ENCODE measurements around the gene SRSF4. TPM values are rescaled to one million over a fixed set of nuclear protein-coding genes. Genes with fewer than 3 reads are reported as not detected.

The SRSF4 gene
- total RNA-seq, 1 donor, result 44.0 TPM

DNA sequence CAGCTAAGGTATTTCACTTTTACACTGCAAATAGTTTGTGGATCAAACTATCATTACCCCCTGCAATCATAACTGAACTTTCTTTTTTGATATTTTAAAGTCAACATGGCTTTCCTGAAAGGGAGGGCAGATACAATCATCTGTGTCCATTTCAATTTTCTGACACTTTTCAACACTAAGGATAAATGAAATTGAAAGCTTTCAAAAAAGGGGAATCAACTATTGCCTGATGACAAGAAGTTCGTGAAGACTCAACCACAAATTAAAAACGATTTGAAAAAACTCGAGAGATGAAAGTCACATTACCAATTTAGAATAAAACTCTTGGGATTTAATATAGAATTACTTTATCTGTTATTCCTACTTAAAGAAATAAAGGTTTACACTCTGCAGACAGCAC, 11.7 kb downstream of the SRSF4 start:
- DNase-seq (ENCODE audit: low read depth), result no peak
- TF ChIP-seq, protein P1, sequence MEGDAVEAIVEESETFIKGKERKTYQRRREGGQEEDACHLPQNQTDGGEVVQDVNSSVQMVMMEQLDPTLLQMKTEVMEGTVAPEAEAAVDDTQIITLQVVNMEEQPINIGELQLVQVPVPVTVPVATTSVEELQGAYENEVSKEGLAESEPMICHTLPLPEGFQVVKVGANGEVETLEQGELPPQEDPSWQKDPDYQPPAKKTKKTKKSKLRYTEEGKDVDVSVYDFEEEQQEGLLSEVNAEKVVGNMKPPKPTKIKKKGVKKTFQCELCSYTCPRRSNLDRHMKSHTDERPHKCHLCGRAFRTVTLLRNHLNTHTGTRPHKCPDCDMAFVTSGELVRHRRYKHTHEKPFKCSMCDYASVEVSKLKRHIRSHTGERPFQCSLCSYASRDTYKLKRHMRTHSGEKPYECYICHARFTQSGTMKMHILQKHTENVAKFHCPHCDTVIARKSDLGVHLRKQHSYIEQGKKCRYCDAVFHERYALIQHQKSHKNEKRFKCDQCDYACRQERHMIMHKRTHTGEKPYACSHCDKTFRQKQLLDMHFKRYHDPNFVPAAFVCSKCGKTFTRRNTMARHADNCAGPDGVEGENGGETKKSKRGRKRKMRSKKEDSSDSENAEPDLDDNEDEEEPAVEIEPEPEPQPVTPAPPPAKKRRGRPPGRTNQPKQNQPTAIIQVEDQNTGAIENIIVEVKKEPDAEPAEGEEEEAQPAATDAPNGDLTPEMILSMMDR (IDR thresholded peaks at IDR 0.05; ENCODE audit: insufficient read depth, low read depth, low read length), result no peak
- no peak overlapping the region for H3K4me3 ChIP-seq (ENCODE audit: low read depth, low read length)

DNA sequence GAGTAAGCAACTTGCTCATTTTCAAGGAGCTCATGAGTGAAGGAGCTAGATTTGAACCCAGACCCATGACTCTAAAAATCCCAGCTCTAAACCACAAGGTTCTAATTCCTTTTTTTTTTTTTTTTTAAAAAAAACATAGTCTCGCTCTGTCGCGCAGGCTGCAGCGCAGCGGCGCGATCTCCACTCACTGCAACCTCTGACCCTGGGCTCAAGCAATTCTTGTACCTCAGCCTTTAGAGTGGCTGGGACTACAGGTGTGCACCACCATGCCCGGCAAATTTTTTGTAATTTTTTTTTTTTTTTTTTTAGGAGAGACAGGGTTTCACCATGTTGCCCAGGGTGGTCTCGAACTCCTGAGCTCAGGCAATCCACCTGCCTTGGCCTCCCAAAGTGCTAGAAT, 13.8 kb downstream of the SRSF4 start:
- TF ChIP-seq, protein P1 (IDR thresholded peaks at IDR 0.05; ENCODE audit: insufficient read depth, low read depth, low read length), result no peak
- no peak overlapping the region for H3K4me3 ChIP-seq (ENCODE audit: low read depth, low read length)
- DNase-seq (ENCODE audit: low read depth), result no peak

DNA sequence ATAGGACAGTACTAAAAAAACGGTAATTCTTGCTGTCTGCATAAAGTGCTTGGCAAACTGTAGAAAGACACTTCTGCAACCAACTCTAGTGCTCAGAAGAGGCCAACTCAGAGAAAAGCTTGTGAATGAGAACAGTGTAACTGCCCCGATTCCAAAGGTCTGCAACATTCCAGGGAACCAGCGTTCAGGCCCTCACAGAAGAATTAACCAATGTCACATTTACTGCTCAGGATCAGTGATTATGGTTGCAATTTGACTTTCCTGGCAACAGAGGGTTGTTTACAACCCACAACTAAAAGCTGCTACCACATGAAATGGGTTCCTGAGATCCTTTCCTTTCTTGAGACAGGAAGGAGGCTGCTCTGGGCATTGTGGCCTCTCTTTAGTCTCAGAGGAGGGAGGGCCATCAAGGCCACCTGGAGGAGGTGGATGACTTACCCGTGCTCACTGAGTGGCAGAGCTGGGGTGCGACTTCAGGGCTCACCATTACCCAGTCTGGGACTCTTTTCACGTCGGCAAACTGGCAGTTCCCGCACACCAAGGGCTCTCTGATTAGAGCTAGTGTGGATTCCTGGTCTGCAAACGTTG, 15.3 kb downstream of the SRSF4 start:
- peak; percentile 19 for DNase-seq (ENCODE audit: low read depth)
- TF ChIP-seq, protein P1 (IDR thresholded peaks at IDR 0.05; ENCODE audit: insufficient read depth, low read depth, low read length), result no peak

DNA sequence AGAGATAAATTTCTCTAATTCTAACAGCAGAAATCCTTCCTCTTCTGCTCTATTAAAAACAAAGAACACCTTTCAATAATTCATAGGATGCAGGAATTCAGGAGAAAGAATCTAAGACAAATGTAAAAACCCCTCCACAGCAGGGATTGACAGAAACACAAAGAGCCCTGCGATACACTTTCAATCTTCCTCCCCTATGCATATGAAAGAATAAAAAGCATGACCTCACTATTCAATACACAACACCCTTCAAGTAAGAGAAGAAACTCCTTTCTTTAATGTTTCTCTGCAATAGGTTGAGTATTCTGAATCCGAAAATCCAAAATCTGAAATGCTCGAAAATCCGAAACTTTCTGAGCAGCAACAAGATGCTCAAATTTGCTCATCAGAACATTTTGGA, 17.1 kb downstream of the SRSF4 start:
- no peak for DNase-seq (ENCODE audit: low read depth)
- H3K4me3 ChIP-seq (ENCODE audit: low read depth, low read length), result no peak overlapping the region
- TF ChIP-seq, protein P1 (IDR thresholded peaks at IDR 0.05; ENCODE audit: insufficient read depth, low read depth, low read length), result no peak

More for the DNA sequence above, 15.3 kb downstream of the SRSF4 start:
- H3K4me3 ChIP-seq (ENCODE audit: low read depth, low read length), result no peak overlapping the region

DNA sequence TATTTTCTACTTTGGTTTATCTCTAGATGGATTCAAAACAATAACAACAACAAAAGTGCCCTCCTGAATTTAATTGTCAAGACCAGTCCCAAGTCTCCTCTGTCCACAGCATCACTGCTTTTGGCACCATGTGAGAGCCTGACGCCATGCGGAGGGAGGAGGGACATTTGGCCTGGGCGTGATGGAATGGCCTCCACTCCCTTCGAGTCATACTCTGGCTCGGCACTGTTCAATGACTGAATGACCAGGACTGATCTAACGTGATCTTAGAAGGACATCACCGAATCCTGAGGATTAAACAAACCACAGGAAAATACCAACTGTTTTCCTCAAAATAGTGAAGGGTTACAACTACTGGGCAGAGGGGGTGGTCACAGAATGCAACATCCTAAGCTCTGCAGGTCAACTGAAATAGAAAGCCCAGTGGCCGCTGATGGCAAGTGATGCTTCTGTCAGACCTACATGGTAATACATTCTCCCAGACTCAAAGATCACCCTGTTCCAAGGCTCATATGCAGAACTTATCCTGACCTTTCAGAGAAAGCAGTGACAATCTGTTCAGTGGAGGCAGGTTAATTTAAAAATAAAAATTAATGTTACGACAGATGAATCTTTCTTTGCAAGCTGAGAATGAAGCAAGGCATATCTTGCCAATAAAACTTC, 19.1 kb downstream of the SRSF4 start:
- peak; percentile 18 for DNase-seq (ENCODE audit: low read depth)
- TF ChIP-seq, protein P1 (IDR thresholded peaks at IDR 0.05; ENCODE audit: insufficient read depth, low read depth, low read length), result no peak
- no peak overlapping the region for H3K4me3 ChIP-seq (ENCODE audit: low read depth, low read length)

DNA sequence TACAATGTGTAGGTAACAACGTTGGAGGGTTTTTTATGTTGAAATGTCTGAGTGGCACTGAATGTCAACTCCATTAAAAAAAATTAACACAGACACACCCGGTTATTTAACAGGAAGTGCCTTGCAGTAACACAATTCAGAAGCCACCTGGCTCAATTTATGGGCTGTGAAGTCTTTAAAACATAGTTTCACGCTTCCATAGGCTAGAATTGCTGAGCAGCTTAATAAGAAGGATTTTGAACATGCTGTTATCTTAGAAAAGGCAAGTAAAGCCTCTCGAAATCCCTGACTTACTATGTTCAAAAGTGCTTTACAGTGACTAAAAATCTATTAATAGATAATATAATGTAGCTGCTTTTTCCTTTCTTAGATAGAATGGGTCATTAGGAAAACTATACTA, 19.7 kb downstream of the SRSF4 start:
- peak; percentile 50 for DNase-seq (ENCODE audit: low read depth)
- TF ChIP-seq, protein P1 (IDR thresholded peaks at IDR 0.05; ENCODE audit: insufficient read depth, low read depth, low read length), result no peak
- H3K4me3 ChIP-seq (ENCODE audit: low read depth, low read length), result no peak overlapping the region

All from fibroblast of villous mesenchyme (primary cell).